Sigmoid colon (tissue), 3 donors: ENCODE data around the gene GLYR1.

Source experiments
- CTCF ChIP-seq, 4 experiments: fragments of 450-650 bp in 3 of 4; fragments of 200-600 bp in 1 of 4; IDR thresholded peaks; one replicate each; pipeline ENCODE4 v1.5.1; 2016 to 2019; ENCODE audit warnings: antibody characterized with exemption in 4 of 4, mild to moderate bottlenecking in 3 of 4, moderate library complexity in 2 of 4
- POLR2A ChIP-seq, 2 donors: fragments of 450-650 bp; IDR thresholded peaks; one replicate each; pipeline ENCODE4 v1.6.1; 2016; ENCODE audit warnings: antibody characterized with exemption in 2 of 2, mild to moderate bottlenecking in 2 of 2, moderate library complexity in 2 of 2

GRCh38 chr16:4862639-4863038 is 15.6 kb upstream of the GLYR1 start:
- TF ChIP-seq POLR2A (IDR thresholded peaks at IDR 0.05) (no peak), CTCF (IDR thresholded peaks at IDR 0.05) (no peak)
